Neural cell (in vitro differentiated cells): ENCODE data around the gene PINLYP. TPM values are rescaled to one million over a fixed set of nuclear protein-coding genes. Genes with fewer than 3 reads are reported as not detected.
"Not testable (repeated sequence)": the region's sequence is repeated elsewhere in the genome, so short reads cannot be mapped to it uniquely, and the experiment has no call there.

ENCODE experiments used
- H2AFZ ChIP-seq: fragments of 200-600, 300-800 bp; sonication (generic), shearing (Covaris generic); 2 replicates; pipeline ENCODE4 v1.6.0; 2014; ENCODE audit warnings: low read depth, mild to moderate bottlenecking, antibody characterized with exemption, low read length, moderate library complexity
- H3F3A ChIP-seq: fragments of 200-600 bp; shearing (Covaris generic); 2 replicates; pipeline ENCODE4 v1.6.1; 2016; ENCODE audit warnings: mild to moderate bottlenecking, moderate library complexity, mixed read lengths, antibody characterized with exemption, low read length; ENCODE audit not compliant: insufficient read depth, poor library complexity, severe bottlenecking
- H3K27ac ChIP-seq: fragments of 200-600, 300-800 bp; sonication (generic), shearing (Covaris generic); 2 replicates; pipeline ENCODE4 v1.5.1; 2014; ENCODE audit warnings: mild to moderate bottlenecking, low read length, moderate library complexity
- H3K27me3 ChIP-seq: fragments of 300-800, 200-600 bp; sonication (generic), shearing (Covaris generic); 2 replicates; pipeline ENCODE4 v1.6.0; 2014; ENCODE audit warnings: mild to moderate bottlenecking, low read depth, low read length, moderate library complexity; ENCODE audit not compliant: insufficient read depth
- H3K36me3 ChIP-seq: fragments of 300-800, 200-600 bp; sonication (generic), shearing (Covaris generic); 2 replicates; pipeline ENCODE4 v1.5.1; 2014; ENCODE audit warnings: mild to moderate bottlenecking, antibody characterized with exemption, low read length, moderate library complexity; ENCODE audit not compliant: insufficient read depth
- H3K4me2 ChIP-seq: fragments of 300-800, 200-600 bp; sonication (generic), shearing (Covaris generic); 2 replicates; pipeline ENCODE4 v1.6.0; 2014; ENCODE audit warnings: mild to moderate bottlenecking, low read length
- H3K4me3 ChIP-seq: fragments of 300-800, 200-600 bp; sonication (generic), shearing (Covaris generic); 2 replicates; pipeline ENCODE4 v1.5.1; 2014; ENCODE audit warnings: mild to moderate bottlenecking, low read length, moderate library complexity
- H3K79me2 ChIP-seq: fragments of 200-600 bp; shearing (Covaris generic); replicated peaks from 2 replicates; pipeline ENCODE4 v1.6.0; 2014; ENCODE audit warnings: mild to moderate bottlenecking, low read length, moderate library complexity; ENCODE audit not compliant: insufficient read depth
- H3K9ac ChIP-seq: fragments of 300-800, 200-600 bp; sonication (generic), shearing (Covaris generic); 2 replicates; pipeline ENCODE4 v1.6.1; 2016; ENCODE audit warnings: mild to moderate bottlenecking, low read length, mixed read lengths
- H3K9me2 ChIP-seq: fragments of 200-600 bp; shearing (Covaris generic); 2 replicates; pipeline ENCODE4 v1.6.1; 2016; ENCODE audit warnings: mild to moderate bottlenecking, low read length, mixed read lengths; ENCODE audit not compliant: insufficient read depth
- H3K9me3 ChIP-seq: fragments of 200-600, 300-800 bp; sonication (generic), shearing (Covaris generic); 2 replicates; pipeline ENCODE4 v1.6.1; 2016; ENCODE audit warnings: mild to moderate bottlenecking, mixed run types, low read length, moderate library complexity, mixed read lengths
- H4K20me1 ChIP-seq: fragments of 200-600 bp; shearing (Covaris generic); 2 replicates; pipeline ENCODE4 v1.6.1; 2016; ENCODE audit warnings: mild to moderate bottlenecking, mixed run types; ENCODE audit not compliant: insufficient read depth
- CTCF ChIP-seq: fragments of 450-650 bp; IDR thresholded peaks from 2 replicates; pipeline ENCODE4 v1.5.1; 2014; ENCODE audit warnings: antibody characterized with exemption, mild to moderate bottlenecking, moderate library complexity; ENCODE audit not compliant: poor library complexity, severe bottlenecking
- EP300 ChIP-seq: fragments of 450-650 bp; conservative IDR thresholded peaks from 2 replicates; pipeline ENCODE4 v1.6.1; 2014; ENCODE audit warnings: antibody characterized with exemption, mild to moderate bottlenecking, moderate library complexity; ENCODE audit not compliant: poor library complexity, severe bottlenecking
- EZH2 ChIP-seq: fragments of 200-600, 300-800 bp; shearing (Covaris generic), sonication (generic); IDR thresholded peaks from 2 replicates; pipeline ENCODE4 v1.6.1; 2014; ENCODE audit warnings: antibody characterized with exemption, low read length, borderline replicate concordance, mild to moderate bottlenecking; ENCODE audit not compliant: insufficient read depth, poor library complexity, severe bottlenecking
- MXI1 ChIP-seq: fragments of 450-650 bp; conservative IDR thresholded peaks from 2 replicates; pipeline ENCODE4 v1.6.1; 2014; ENCODE audit warnings: antibody characterized with exemption, mild to moderate bottlenecking; ENCODE audit not compliant: poor library complexity, severe bottlenecking
- POLR2AphosphoS5 ChIP-seq: IDR thresholded peaks from 2 replicates; pipeline ENCODE4 v1.6.1; 2012
- RAD21 ChIP-seq: fragments of 450-650 bp; conservative IDR thresholded peaks from 2 replicates; pipeline ENCODE4 v1.6.1; 2014; ENCODE audit warnings: antibody characterized with exemption, mild to moderate bottlenecking, moderate library complexity
- REST ChIP-seq: IDR thresholded peaks from 2 replicates; pipeline ENCODE4 v1.6.1; 2012; ENCODE audit warnings: borderline replicate concordance
- SMC3 ChIP-seq: fragments of 450-650 bp; conservative IDR thresholded peaks from 2 replicates; pipeline ENCODE4 v1.6.1; 2014; ENCODE audit warnings: antibody characterized with exemption, mild to moderate bottlenecking, moderate library complexity; ENCODE audit not compliant: poor library complexity
- TAF1 ChIP-seq: IDR thresholded peaks from 2 replicates; pipeline ENCODE4 v1.6.1; 2012; ENCODE audit warnings: low read depth
- polyA plus RNA-seq: library from polyadenylated mRNA; depleted of rRNA; stranded (reverse); fragments of >200 nt; gene quantifications from 2 replicates; pipeline ENCODE4 v1.2.3, GENCODE V29; 2014

PINLYP gene
- polyA plus RNA-seq, 1 donor from 2014 or later = 1.9 TPM

- H3K79me2 ChIP-seq = peaks cover 25% of the 10 kb centered on the region
- no peaks in the 10 kb centered on the region for H4K20me1 ChIP-seq
- no peak overlapping the region for H3K4me3 ChIP-seq
- no peaks in the 10 kb centered on the region for H3F3A ChIP-seq
- no peaks in the 10 kb centered on the region for H3K9me2 ChIP-seq
- TF ChIP-seq POLR2AphosphoS5 = no peak
- TF ChIP-seq CTCF = peak; percentile 22
- TF ChIP-seq MXI1 = no peak
- no peak overlapping the region for H3K4me2 ChIP-seq
- no peaks in the 10 kb centered on the region for H3K9me3 ChIP-seq
- no peaks in the 10 kb centered on the region for H3K36me3 ChIP-seq
- no peak overlapping the region for H3K9ac ChIP-seq
- H3K27ac ChIP-seq = no peak overlapping the region
- H3K27me3 ChIP-seq = no peaks in the 10 kb centered on the region
- H2AFZ ChIP-seq = no peak overlapping the region
Observed at GRCh38 chr19:43599635-43600295, 24.2 kb downstream of the PINLYP start.

- not testable (repeated sequence) for H3F3A ChIP-seq, H3K36me3 ChIP-seq, H2AFZ ChIP-seq, H3K4me2 ChIP-seq, H3K4me3 ChIP-seq, H3K27me3 ChIP-seq, H4K20me1 ChIP-seq, H3K9ac ChIP-seq, H3K27ac ChIP-seq, H3K9me3 ChIP-seq, H3K9me2 ChIP-seq
- H3K79me2 ChIP-seq = peaks cover 19% of the 10 kb centered on the region
Observed at GRCh38 chr19:43600326-43600725, 24.7 kb downstream of the PINLYP start.

GRCh38 chr19:43605875-43606568 is 30.4 kb downstream of the PINLYP start:
- Histone ChIP-seq H3K9me2 (no peaks in the 10 kb centered on the region), H3K27ac (no peak overlapping the region), H3K9ac (no peak overlapping the region), H3K36me3 (no peaks in the 10 kb centered on the region), H3K79me2 (no peaks in the 10 kb centered on the region), H3K9me3 (no peaks in the 10 kb centered on the region), H3K4me3 (no peak overlapping the region), H3F3A (no peaks in the 10 kb centered on the region), H3K4me2 (no peak overlapping the region), H4K20me1 (no peaks in the 10 kb centered on the region), H3K27me3 (no peaks in the 10 kb centered on the region), H2AFZ (no peak overlapping the region)
- no peak for TF ChIP-seq POLR2AphosphoS5
- TF ChIP-seq CTCF = no peak
- no peak for TF ChIP-seq RAD21
- no peak for TF ChIP-seq EZH2
- no peak for TF ChIP-seq REST
- no peak for TF ChIP-seq SMC3
- TF ChIP-seq EP300 = no peak
- TF ChIP-seq TAF1 = no peak
- TF ChIP-seq MXI1 = no peak
